ENCODE results near the gene MBD6. TPM values are rescaled to one million over a fixed set of nuclear protein-coding genes. Genes with fewer than 3 reads are reported as not detected.

The MBD6 gene
- polyA plus RNA-seq, 1 donor = 67.7 TPM

DNA sequence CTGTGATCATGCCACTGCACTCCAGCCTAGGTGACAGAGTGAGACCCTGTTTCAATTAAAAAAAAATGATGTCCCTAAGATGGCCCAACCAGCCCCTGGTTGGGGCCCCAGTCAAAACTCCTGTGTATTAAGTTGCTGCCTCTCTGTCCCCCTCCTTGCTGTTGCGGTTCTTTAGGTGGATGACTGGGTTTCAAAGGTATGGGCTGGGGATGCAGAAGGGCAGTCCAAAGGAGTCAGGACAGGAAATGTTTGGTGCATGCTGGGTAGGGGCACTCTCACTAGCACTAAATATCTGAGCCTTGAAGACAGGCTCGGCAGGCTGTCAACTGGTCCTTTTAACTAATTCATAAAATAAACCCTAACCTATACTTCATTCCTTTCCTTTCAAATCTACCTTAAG lies 56.4 kb downstream of the MBD6 start:
- H3K4me1 ChIP-seq (ENCODE audit: control insufficient read depth, insufficient read depth, low read length) = peaks cover 23% of the 10 kb centered on the region
- no peak for DNase-seq
- 80% methylated on average over 1 of the region's 2 CpGs for WGBS (ENCODE audit: insufficient coverage, low lambda C conversion rate)
- no peaks in the 10 kb centered on the region for H3K36me3 ChIP-seq (ENCODE audit: control insufficient read depth, insufficient read depth, low read length)
- H3K27me3 ChIP-seq (ENCODE audit: control insufficient read depth, insufficient read depth, low read length) = peaks cover 4% of the 10 kb centered on the region
- H3K9me3 ChIP-seq (ENCODE audit: control insufficient read depth, low read depth, low read length) = no peaks in the 10 kb centered on the region
- no peak overlapping the region for H3K27ac ChIP-seq (ENCODE audit: low read length)
- no peak overlapping the region for H3K4me3 ChIP-seq (ENCODE audit: low read length)

Other genes with a start within 250 kb of the MBD6 start
- gene R3HDM2, start 91.8 kb upstream of the MBD6 start, polyA plus RNA-seq = 64.2 TPM
- 0.40 TPM for gene INHBC, start 88.0 kb upstream of the MBD6 start, polyA plus RNA-seq
- gene INHBE, start 67.5 kb upstream of the MBD6 start, polyA plus RNA-seq = 0.28 TPM
- 7.3 TPM for gene GLI1, start 63.0 kb upstream of the MBD6 start, polyA plus RNA-seq
- gene ARHGAP9, start 43.0 kb upstream of the MBD6 start, polyA plus RNA-seq = 16.1 TPM
- gene MARS1, start 34.8 kb upstream of the MBD6 start, polyA plus RNA-seq = 81.9 TPM
- gene DDIT3, start 2.3 kb upstream of the MBD6 start, polyA plus RNA-seq = 39.9 TPM
- gene DCTN2, start 24.4 kb downstream of the MBD6 start, polyA plus RNA-seq = 136 TPM
- 12.3 TPM for gene KIF5A, start 27.2 kb downstream of the MBD6 start, polyA plus RNA-seq
- 26.0 TPM for gene PIP4K2C, start 68.4 kb downstream of the MBD6 start, polyA plus RNA-seq
- gene DTX3, start 82.0 kb downstream of the MBD6 start, polyA plus RNA-seq = 25.9 TPM
- 17.8 TPM for gene ARHGEF25, start 88.6 kb downstream of the MBD6 start, polyA plus RNA-seq
- gene B4GALNT1, start 110.4 kb downstream of the MBD6 start, polyA plus RNA-seq = 2.4 TPM
- 264 TPM for gene OS9, start 171.3 kb downstream of the MBD6 start, polyA plus RNA-seq
- gene AGAP2, start 215.9 kb downstream of the MBD6 start, polyA plus RNA-seq = 2.9 TPM
- 62.2 TPM for gene TSPAN31, start 222.2 kb downstream of the MBD6 start, polyA plus RNA-seq
- 196 TPM for gene CDK4, start 229.5 kb downstream of the MBD6 start, polyA plus RNA-seq
- 28.1 TPM for gene MARCHF9, start 232.3 kb downstream of the MBD6 start, polyA plus RNA-seq
- gene CYP27B1, start 244.3 kb downstream of the MBD6 start, polyA plus RNA-seq = 1.8 TPM
- 22.8 TPM for gene METTL1, start 249.3 kb downstream of the MBD6 start, polyA plus RNA-seq
- gene EEF1AKMT3, start 249.8 kb downstream of the MBD6 start, polyA plus RNA-seq = 8.0 TPM